Measurements from ENCODE around the gene MID1IP1. TPM values are rescaled to one million over a fixed set of nuclear protein-coding genes. Genes with fewer than 3 reads are reported as not detected.

MID1IP1 gene
- total RNA-seq, 4 donors from 2014 or later, result 22.3 to 29.9 (median 27.8) TPM

DNA sequence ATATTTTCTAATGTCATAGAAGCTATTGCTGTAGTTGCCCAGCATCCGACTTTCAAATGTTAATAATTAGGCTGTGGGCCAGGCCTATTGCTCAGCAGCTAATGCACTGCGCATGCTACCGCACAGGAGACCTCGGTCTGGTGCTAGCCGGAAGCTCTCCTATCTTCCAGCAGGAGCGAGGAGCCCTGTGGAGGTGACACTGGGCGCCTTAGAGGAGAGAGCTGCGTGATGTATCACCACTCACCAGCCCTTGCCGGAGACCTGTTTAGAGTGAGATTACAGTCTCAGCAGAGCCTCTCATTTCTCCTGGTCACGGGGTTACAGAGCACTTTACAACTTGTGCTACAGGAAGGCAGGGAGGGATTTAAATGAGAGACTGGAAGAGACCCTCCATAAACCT, 31.1 kb upstream of the MID1IP1 start:
- TF ChIP-seq, protein P1, sequence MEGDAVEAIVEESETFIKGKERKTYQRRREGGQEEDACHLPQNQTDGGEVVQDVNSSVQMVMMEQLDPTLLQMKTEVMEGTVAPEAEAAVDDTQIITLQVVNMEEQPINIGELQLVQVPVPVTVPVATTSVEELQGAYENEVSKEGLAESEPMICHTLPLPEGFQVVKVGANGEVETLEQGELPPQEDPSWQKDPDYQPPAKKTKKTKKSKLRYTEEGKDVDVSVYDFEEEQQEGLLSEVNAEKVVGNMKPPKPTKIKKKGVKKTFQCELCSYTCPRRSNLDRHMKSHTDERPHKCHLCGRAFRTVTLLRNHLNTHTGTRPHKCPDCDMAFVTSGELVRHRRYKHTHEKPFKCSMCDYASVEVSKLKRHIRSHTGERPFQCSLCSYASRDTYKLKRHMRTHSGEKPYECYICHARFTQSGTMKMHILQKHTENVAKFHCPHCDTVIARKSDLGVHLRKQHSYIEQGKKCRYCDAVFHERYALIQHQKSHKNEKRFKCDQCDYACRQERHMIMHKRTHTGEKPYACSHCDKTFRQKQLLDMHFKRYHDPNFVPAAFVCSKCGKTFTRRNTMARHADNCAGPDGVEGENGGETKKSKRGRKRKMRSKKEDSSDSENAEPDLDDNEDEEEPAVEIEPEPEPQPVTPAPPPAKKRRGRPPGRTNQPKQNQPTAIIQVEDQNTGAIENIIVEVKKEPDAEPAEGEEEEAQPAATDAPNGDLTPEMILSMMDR (IDR thresholded peaks at IDR 0.05), result no peak
- TF ChIP-seq POLR2A (IDR thresholded peaks at IDR 0.05), result no peak
- no peak for DNase-seq
- no peaks in the 10 kb centered on the region for H3K36me3 ChIP-seq
- no peak overlapping the region for H3K27ac ChIP-seq
- H3K9me3 ChIP-seq, result no peaks in the 10 kb centered on the region
- H3K4me1 ChIP-seq, result no peaks in the 10 kb centered on the region
- no peaks in the 10 kb centered on the region for H3K27me3 ChIP-seq
- H3K4me3 ChIP-seq, result no peak overlapping the region

DNA sequence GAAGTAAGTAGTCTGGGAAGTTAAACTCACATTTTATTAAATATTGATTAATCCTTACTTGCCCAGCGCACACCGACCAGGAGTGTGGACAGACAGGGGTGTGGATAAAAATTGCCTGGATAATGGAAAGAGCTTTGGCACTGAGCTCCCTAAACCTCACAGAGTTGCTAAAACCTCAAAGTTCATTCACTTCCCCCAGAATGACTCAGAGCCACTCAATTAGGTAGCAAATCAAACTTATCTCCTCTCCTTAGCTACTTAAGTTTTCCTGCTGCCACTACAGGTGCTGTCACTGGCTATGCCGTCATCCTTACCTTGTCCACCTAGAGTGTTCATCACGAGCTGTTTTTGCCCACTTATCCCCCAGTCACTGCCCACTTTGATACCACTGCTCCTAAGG, 27.0 kb upstream of the MID1IP1 start:
- Histone ChIP-seq H3K27ac (no peak overlapping the region), H3K4me1 (no peaks in the 10 kb centered on the region), H3K27me3 (no peaks in the 10 kb centered on the region), H3K36me3 (no peaks in the 10 kb centered on the region), H3K9me3 (no peaks in the 10 kb centered on the region), H3K4me3 (no peak overlapping the region)
- TF ChIP-seq POLR2A (IDR thresholded peaks at IDR 0.05), result no peak
- TF ChIP-seq, protein P1 (IDR thresholded peaks at IDR 0.05), result no peak
- DNase-seq, result no peak

DNA sequence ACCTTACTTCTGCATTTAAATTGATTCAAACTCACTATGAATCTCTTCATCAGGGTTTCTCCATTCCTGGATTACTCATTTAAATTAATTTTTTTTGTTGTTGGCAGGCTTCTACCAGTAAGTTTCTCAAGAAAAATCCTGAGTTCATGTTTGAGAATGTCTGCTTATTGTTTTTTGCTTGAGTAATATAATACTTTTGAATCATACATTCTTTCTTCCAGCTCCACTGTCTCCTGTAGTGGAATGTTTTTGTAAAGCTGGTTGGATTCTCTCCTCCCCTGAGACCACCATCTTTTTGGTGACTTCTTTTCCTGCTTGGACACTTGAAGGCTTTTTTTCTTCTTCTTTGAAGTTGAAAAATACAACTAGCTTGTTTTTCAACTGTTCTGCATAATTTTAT, 4.3 kb upstream of the MID1IP1 start:
- Histone ChIP-seq H3K4me3 (no peak overlapping the region), H3K27ac (no peak overlapping the region), H3K9me3 (no peaks in the 10 kb centered on the region), H3K4me1 (no peaks in the 10 kb centered on the region), H3K36me3 (no peaks in the 10 kb centered on the region), H3K27me3 (no peaks in the 10 kb centered on the region)
- no peak for TF ChIP-seq POLR2A (IDR thresholded peaks at IDR 0.05)
- TF ChIP-seq, protein P1 (IDR thresholded peaks at IDR 0.05), result no peak
- no peak for DNase-seq

DNA sequence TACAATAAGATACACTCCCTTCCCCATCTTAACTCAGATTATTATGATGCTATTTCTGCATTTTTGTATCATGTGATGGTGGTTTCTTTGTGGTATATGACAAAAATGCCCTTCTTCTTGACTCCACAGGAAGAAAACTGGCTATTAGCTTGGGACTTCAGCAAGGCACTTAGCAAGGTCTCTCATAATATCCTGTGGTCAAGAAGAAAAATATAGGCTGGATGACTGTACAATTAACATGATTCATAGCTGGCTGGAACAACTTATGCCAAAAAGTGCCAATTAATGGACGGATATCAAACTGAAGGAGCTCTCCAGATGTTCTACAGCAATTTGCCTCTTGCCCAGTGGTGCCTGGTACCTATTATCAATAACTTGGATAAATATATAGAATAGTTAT, 2.3 kb upstream of the MID1IP1 start:
- no peaks in the 10 kb centered on the region for H3K9me3 ChIP-seq
- no peak for DNase-seq
- H3K4me1 ChIP-seq, result peaks cover 0 to 6% (median 0%) of the 10 kb centered on the region in 4 donors
- H3K4me3 ChIP-seq, result no peak overlapping the region
- no peak overlapping the region for H3K27ac ChIP-seq
- H3K27me3 ChIP-seq, result no peaks in the 10 kb centered on the region
- no peaks in the 10 kb centered on the region for H3K36me3 ChIP-seq
- no peak for TF ChIP-seq POLR2A (IDR thresholded peaks at IDR 0.05)
- TF ChIP-seq, protein P1 (IDR thresholded peaks at IDR 0.05), result no peak

DNA sequence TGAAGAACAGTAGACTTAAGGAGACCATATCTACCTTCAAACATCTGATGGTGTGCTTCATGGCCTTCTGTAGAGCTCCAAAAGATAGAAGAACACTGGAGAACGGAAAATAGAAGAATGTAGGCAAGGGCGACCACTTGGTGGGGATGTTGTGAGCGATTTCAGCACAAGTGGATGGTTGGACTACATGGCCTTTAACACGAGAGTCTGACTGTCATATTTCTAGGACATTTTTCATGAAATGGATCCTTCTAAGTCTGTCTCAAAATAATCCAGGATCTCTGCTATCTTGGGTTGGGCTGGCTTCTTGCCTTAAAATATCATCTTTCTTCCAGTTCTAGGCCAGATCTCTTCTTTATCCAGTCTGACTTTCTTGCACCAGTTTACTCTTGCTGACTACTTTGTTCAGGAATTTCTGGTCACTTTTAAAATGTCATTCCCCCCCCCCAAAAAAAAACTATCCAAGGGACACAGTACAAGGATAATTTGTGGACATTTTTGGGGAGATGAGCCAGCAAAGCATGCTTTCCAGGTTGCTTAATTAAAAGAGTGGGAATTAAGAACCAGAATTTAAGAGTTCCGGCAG, 1.2 kb upstream of the MID1IP1 start:
- DNase-seq, result peak in 1 of 3 donors; percentile 48

More for the DNA sequence above, 1.2 kb upstream of the MID1IP1 start:
- Histone ChIP-seq H3K4me3 (no peak overlapping the region), H3K36me3 (no peaks in the 10 kb centered on the region), H3K9me3 (no peaks in the 10 kb centered on the region), H3K27me3 (no peaks in the 10 kb centered on the region), H3K27ac (no peak overlapping the region), H3K4me1 (peaks cover 0 to 6% (median 0%) of the 10 kb centered on the region in 4 donors)
- no peak for TF ChIP-seq POLR2A (IDR thresholded peaks at IDR 0.05)
- TF ChIP-seq, protein P1 (IDR thresholded peaks at IDR 0.05), result peak in 2 of 6 experiments; percentile 5 to 14
